NOMO-1 (cell line): ENCODE results near the gene ARHGEF35.
"Not testable (repeated sequence)": the region's sequence is repeated elsewhere in the genome, so short reads cannot be mapped to it uniquely, and the experiment has no call there.

Experiments used
- DNase-seq, 2 experiments: peaks; one replicate each; lab custom pipeline; 2025; ENCODE audit not compliant: unreplicated experiment in 2 of 2; lab: John Stamatoyannopoulos, UW

Gene ARHGEF35

GRCh38 chr7:144195212-144195872 lies at the start of gene ARHGEF35:
ARHGEF35 (minus strand) TSS chr7:144195833; CDS start chr7:144188383, 7,450 bp downstream.
- not testable (repeated sequence) for DNase-seq

- DNase-seq = not testable (repeated sequence)
These were observed 49.7 kb upstream of the ARHGEF35 start for GRCh38 chr7:144245372-144245771.

- DNase-seq = not testable (repeated sequence)
These were observed 43.7 kb upstream of the ARHGEF35 start, which contains the start of gene OR2A42 for GRCh38 chr7:144239365-144239764. OR2A42 (minus strand) TSS chr7:144239605; CDS start chr7:144232843, 6,762 bp downstream.

- DNase-seq = not testable (repeated sequence)
These were observed 43.0 kb upstream of the ARHGEF35 start for GRCh38 chr7:144238530-144239082.

- DNase-seq = not testable (repeated sequence)
These were observed 37.4 kb upstream of the ARHGEF35 start for GRCh38 chr7:144233039-144233438.

GRCh38 chr7:144231027-144231426 lies 35.4 kb upstream of the ARHGEF35 start:
- not testable (repeated sequence) for DNase-seq

- not testable (repeated sequence) for DNase-seq
These were observed 33.2 kb upstream of the ARHGEF35 start for GRCh38 chr7:144228810-144229209.

GRCh38 chr7:144226866-144227265 lies 31.2 kb upstream of the ARHGEF35 start:
- DNase-seq = not testable (repeated sequence)

GRCh38 chr7:144223675-144224074 lies 28.0 kb upstream of the ARHGEF35 start:
- DNase-seq = not testable (repeated sequence)

GRCh38 chr7:144220531-144220930 lies 24.9 kb upstream of the ARHGEF35 start:
- DNase-seq = not testable (repeated sequence)

GRCh38 chr7:144219149-144219548 lies 23.5 kb upstream of the ARHGEF35 start:
- DNase-seq = not testable (repeated sequence)

- not testable (repeated sequence) for DNase-seq
These were observed 22.9 kb upstream of the ARHGEF35 start for GRCh38 chr7:144218581-144218980.

GRCh38 chr7:144217200-144217599 lies 21.6 kb upstream of the ARHGEF35 start:
- not testable (repeated sequence) for DNase-seq

- not testable (repeated sequence) for DNase-seq
These were observed 9.7 kb upstream of the ARHGEF35 start for GRCh38 chr7:144205306-144205705.

- DNase-seq = not testable (repeated sequence)
These were observed 7.5 kb upstream of the ARHGEF35 start for GRCh38 chr7:144203086-144203485.

- not testable (repeated sequence) for DNase-seq
These were observed 6.3 kb upstream of the ARHGEF35 start for GRCh38 chr7:144201978-144202377.

- DNase-seq = not testable (repeated sequence)
These were observed 3.3 kb upstream of the ARHGEF35 start for GRCh38 chr7:144198934-144199333.

GRCh38 chr7:144194453-144194852 lies 1.2 kb downstream of the ARHGEF35 start:
- not testable (repeated sequence) for DNase-seq

- not testable (repeated sequence) for DNase-seq
These were observed 1.9 kb downstream of the ARHGEF35 start for GRCh38 chr7:144193782-144194181.

- DNase-seq = not testable (repeated sequence)
These were observed 7.0 kb downstream of the ARHGEF35 start for GRCh38 chr7:144188578-144189171.

GRCh38 chr7:144187848-144188247 lies 7.8 kb downstream of the ARHGEF35 start:
- DNase-seq = not testable (repeated sequence)

GRCh38 chr7:144183166-144183565 lies 12.5 kb downstream of the ARHGEF35 start, which contains the start of gene CTAGE4:
CTAGE4 (plus strand) TSS chr7:144183466; CDS start chr7:144183504, 38 bp downstream.
- not testable (repeated sequence) for DNase-seq
